ENCODE results near the gene AMZ1.

The AMZ1 gene

DNA sequence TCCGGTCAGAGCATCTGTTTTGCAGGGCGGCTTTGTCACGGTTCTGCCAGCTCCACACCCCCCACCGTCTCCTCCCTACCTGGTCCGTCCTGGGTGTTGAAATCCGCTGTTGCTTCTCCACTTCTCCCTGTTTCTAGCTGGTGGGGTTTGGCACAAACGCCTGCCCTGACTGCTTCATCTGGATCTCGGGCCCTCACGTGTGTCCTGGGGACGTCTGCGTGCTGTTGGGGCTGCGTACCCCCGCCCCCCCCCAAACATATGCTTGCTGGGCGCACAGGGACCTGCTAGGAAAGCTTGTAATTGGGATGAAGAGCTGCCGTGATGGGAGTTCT lies 11.3 kb downstream of the AMZ1 start:
- Histone ChIP-seq H3K36me3 (ENCODE audit: control insufficient read depth in 1 of 2, insufficient read depth in 2 of 2, low read length in 2 of 2) (no peaks in the 10 kb centered on the region), H3K4me1 (ENCODE audit: control insufficient read depth in 1 of 2, insufficient read depth in 2 of 2, low read length in 2 of 2) (no peaks in the 10 kb centered on the region), H3K9me3 (ENCODE audit: control insufficient read depth in 1 of 2, low read length in 2 of 2) (no peaks in the 10 kb centered on the region), H3K27ac (ENCODE audit: low read length) (no peak overlapping the region), H3K4me3 (ENCODE audit: low read depth in 1 of 2, low read length in 2 of 2) (no peak overlapping the region), H3K27me3 (ENCODE audit: low read depth, low read length) (no peaks in the 10 kb centered on the region)

DNA sequence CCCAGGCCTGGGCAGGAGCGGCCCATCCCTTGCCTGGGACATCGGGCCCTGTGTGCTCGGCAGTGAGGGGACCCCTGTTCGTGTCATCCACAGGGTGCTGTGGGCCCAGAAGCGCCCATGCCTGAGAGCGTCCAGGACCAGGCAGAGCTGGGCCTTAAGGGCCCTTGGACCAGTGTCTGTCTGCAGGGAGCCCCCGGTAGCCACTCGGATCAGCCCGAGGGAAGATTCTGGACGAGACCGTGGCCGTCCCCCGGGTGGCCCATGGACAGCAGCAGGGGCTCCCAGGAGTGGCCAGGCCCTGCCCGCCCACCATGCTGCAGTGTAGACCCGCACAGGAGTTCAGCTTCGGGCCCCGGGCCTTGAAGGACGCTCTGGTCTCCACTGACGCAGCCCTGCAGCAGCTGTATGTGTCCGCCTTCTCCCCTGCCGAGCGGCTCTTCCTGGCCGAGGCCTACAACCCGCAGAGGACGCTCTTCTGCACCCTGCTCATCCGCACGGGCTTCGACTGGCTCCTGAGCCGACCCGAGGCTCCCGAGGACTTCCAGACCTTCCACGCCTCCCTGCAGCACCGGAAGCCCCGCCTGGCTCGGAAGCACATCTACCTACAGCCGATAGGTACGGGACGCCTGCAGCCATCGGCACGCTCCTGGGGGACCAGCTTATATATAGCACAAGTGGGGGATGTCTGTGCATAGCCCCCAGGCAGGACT lies 12.3 kb downstream of the AMZ1 start:
- Histone ChIP-seq H3K36me3 (ENCODE audit: control insufficient read depth in 1 of 2, insufficient read depth in 2 of 2, low read length in 2 of 2) (no peaks in the 10 kb centered on the region), H3K4me1 (ENCODE audit: control insufficient read depth in 1 of 2, insufficient read depth in 2 of 2, low read length in 2 of 2) (no peaks in the 10 kb centered on the region), H3K27me3 (ENCODE audit: low read depth, low read length) (no peaks in the 10 kb centered on the region), H3K27ac (ENCODE audit: low read length) (no peak overlapping the region), H3K9me3 (ENCODE audit: control insufficient read depth in 1 of 2, low read length in 2 of 2) (peaks cover 0 to 4% of the 10 kb centered on the region in 2 donors), H3K4me3 (ENCODE audit: low read depth in 1 of 2, low read length in 2 of 2) (no peak overlapping the region)

GRCh38 chr7:2701424-2701823 lies 13.4 kb downstream of the AMZ1 start:
- H3K9me3 ChIP-seq (ENCODE audit: control insufficient read depth in 1 of 2, low read length in 2 of 2), result peaks cover 0 to 4% of the 10 kb centered on the region in 2 donors
- no peak overlapping the region for H3K4me3 ChIP-seq (ENCODE audit: low read depth in 1 of 2, low read length in 2 of 2)
- H3K36me3 ChIP-seq (ENCODE audit: control insufficient read depth in 1 of 2, insufficient read depth in 2 of 2, low read length in 2 of 2), result no peaks in the 10 kb centered on the region
- H3K27me3 ChIP-seq (ENCODE audit: low read depth, low read length), result no peaks in the 10 kb centered on the region
- H3K4me1 ChIP-seq (ENCODE audit: control insufficient read depth in 1 of 2, insufficient read depth in 2 of 2, low read length in 2 of 2), result no peaks in the 10 kb centered on the region
- H3K27ac ChIP-seq (ENCODE audit: low read length), result no peak overlapping the region

DNA sequence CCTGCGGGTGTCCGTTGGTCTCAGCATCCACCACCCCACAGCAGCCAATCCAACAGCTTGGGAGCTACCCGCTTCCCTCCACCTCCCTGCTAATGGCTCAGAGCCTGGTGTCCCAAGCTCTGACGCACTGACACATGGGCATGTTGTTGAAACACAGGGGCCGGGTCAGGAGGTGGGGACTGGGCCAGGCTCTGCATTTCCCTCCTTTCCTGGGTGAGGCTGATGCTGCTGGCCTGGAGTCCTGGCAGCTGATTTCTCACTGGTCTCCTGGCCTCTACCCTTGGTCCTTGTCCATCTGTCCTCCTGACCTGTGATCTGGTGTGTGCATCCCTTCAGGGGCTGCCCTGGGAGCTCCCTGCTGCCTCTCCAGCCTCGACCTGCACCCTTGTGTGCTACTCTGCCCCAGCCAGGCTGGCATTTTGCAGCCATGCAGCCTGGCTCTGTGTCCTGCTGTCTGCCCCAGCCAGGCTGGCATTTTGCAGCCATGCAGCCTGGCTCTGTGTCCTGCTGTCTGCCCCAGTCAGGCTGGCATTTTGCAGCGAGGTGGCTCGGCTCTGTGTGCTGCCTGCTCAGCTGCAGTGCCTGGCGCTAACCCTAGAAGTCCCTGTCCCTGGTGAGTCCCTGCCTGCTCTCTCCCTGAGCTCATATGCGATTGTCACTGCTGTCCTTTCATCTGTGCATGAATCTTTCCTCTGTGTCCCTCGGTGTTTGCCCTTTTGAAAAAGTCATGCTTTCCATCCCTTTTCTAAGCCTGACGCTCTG lies 14.0 kb downstream of the AMZ1 start:
- Histone ChIP-seq H3K36me3 (ENCODE audit: control insufficient read depth in 1 of 2, insufficient read depth in 2 of 2, low read length in 2 of 2) (no peaks in the 10 kb centered on the region), H3K9me3 (ENCODE audit: control insufficient read depth in 1 of 2, low read length in 2 of 2) (peaks cover 0 to 4% of the 10 kb centered on the region in 2 donors), H3K27me3 (ENCODE audit: low read depth, low read length) (no peaks in the 10 kb centered on the region), H3K4me3 (ENCODE audit: low read depth in 1 of 2, low read length in 2 of 2) (no peak overlapping the region), H3K27ac (ENCODE audit: low read length) (no peak overlapping the region), H3K4me1 (ENCODE audit: control insufficient read depth in 1 of 2, insufficient read depth in 2 of 2, low read length in 2 of 2) (no peaks in the 10 kb centered on the region)

DNA sequence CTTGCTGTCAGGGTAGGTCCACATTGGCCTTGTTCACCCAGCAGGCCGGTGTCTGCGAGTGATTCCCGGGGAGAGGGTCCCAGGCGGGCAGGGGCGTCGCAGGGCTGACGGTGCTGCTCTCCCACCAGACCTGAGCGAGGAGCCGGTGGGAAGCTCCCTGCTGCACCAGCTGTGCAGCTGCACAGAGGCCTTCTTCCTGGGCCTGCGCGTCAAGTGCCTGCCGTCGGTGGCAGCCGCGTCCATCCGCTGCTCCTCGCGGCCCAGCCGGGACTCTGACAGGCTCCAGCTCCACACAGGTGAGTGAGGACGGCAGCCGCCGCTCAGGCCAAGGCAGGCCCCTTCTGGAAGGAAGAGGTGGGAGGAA lies 14.6 kb downstream of the AMZ1 start:
- Histone ChIP-seq H3K36me3 (ENCODE audit: control insufficient read depth in 1 of 2, insufficient read depth in 2 of 2, low read length in 2 of 2) (no peaks in the 10 kb centered on the region), H3K4me1 (ENCODE audit: control insufficient read depth in 1 of 2, insufficient read depth in 2 of 2, low read length in 2 of 2) (no peaks in the 10 kb centered on the region), H3K27me3 (ENCODE audit: low read depth, low read length) (no peaks in the 10 kb centered on the region), H3K9me3 (ENCODE audit: control insufficient read depth in 1 of 2, low read length in 2 of 2) (peaks cover 0 to 4% of the 10 kb centered on the region in 2 donors), H3K27ac (ENCODE audit: low read length) (no peak overlapping the region), H3K4me3 (ENCODE audit: low read depth in 1 of 2, low read length in 2 of 2) (no peak overlapping the region)

GRCh38 chr7:2705371-2706096 lies 17.5 kb downstream of the AMZ1 start:
- Histone ChIP-seq H3K9me3 (ENCODE audit: control insufficient read depth in 1 of 2, low read length in 2 of 2) (peaks cover 0 to 4% of the 10 kb centered on the region in 2 donors), H3K27ac (ENCODE audit: low read length) (no peak overlapping the region), H3K4me3 (ENCODE audit: low read depth in 1 of 2, low read length in 2 of 2) (no peak overlapping the region), H3K4me1 (ENCODE audit: control insufficient read depth in 1 of 2, insufficient read depth in 2 of 2, low read length in 2 of 2) (no peaks in the 10 kb centered on the region), H3K36me3 (ENCODE audit: control insufficient read depth in 1 of 2, insufficient read depth in 2 of 2, low read length in 2 of 2) (no peaks in the 10 kb centered on the region), H3K27me3 (ENCODE audit: low read depth, low read length) (no peaks in the 10 kb centered on the region)

DNA sequence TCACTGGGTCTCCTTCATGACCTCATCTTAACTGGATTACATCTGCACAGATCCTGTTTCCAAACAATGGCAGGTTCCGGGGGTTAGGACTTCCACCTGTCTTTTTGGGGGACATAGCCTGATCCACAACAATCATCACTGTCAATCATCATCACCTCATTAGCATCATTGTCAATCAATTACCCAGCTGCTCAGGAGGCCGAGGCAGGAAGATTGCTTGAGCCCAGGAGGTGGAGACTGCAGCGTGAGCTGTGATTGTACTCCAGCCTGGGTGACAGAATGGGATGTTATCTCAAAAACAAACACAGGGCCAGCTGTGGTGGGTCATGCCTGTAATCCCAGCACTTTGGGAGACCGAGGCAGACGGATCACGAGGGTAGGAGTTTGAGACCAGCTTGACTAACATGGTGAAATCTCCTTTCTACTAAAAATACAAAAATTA lies 18.7 kb downstream of the AMZ1 start:
- H3K36me3 ChIP-seq (ENCODE audit: control insufficient read depth in 1 of 2, insufficient read depth in 2 of 2, low read length in 2 of 2), result no peaks in the 10 kb centered on the region
- H3K27me3 ChIP-seq (ENCODE audit: low read depth, low read length), result no peaks in the 10 kb centered on the region
- no peaks in the 10 kb centered on the region for H3K4me1 ChIP-seq (ENCODE audit: control insufficient read depth in 1 of 2, insufficient read depth in 2 of 2, low read length in 2 of 2)
- H3K9me3 ChIP-seq (ENCODE audit: control insufficient read depth in 1 of 2, low read length in 2 of 2), result peaks cover 0 to 4% of the 10 kb centered on the region in 2 donors
- no peak overlapping the region for H3K4me3 ChIP-seq (ENCODE audit: low read depth in 1 of 2, low read length in 2 of 2)
- H3K27ac ChIP-seq (ENCODE audit: low read length), result no peak overlapping the region

GRCh38 chr7:2707481-2707880 lies 19.5 kb downstream of the AMZ1 start:
- H3K4me1 ChIP-seq (ENCODE audit: control insufficient read depth in 1 of 2, insufficient read depth in 2 of 2, low read length in 2 of 2), result no peaks in the 10 kb centered on the region
- no peak overlapping the region for H3K27ac ChIP-seq (ENCODE audit: low read length)
- H3K36me3 ChIP-seq (ENCODE audit: control insufficient read depth in 1 of 2, insufficient read depth in 2 of 2, low read length in 2 of 2), result no peaks in the 10 kb centered on the region
- H3K4me3 ChIP-seq (ENCODE audit: low read depth in 1 of 2, low read length in 2 of 2), result no peak overlapping the region
- H3K9me3 ChIP-seq (ENCODE audit: control insufficient read depth in 1 of 2, low read length in 2 of 2), result peaks cover 0 to 4% of the 10 kb centered on the region in 2 donors
- H3K27me3 ChIP-seq (ENCODE audit: low read depth, low read length), result no peaks in the 10 kb centered on the region

GRCh38 chr7:2708041-2708440 lies 20.0 kb downstream of the AMZ1 start:
- H3K4me3 ChIP-seq (ENCODE audit: low read depth in 1 of 2, low read length in 2 of 2), result no peak overlapping the region
- no peaks in the 10 kb centered on the region for H3K4me1 ChIP-seq (ENCODE audit: control insufficient read depth in 1 of 2, insufficient read depth in 2 of 2, low read length in 2 of 2)
- H3K27me3 ChIP-seq (ENCODE audit: low read depth, low read length), result no peaks in the 10 kb centered on the region
- H3K36me3 ChIP-seq (ENCODE audit: control insufficient read depth in 1 of 2, insufficient read depth in 2 of 2, low read length in 2 of 2), result no peaks in the 10 kb centered on the region
- peaks cover 0 to 4% of the 10 kb centered on the region in 2 donors for H3K9me3 ChIP-seq (ENCODE audit: control insufficient read depth in 1 of 2, low read length in 2 of 2)
- no peak overlapping the region for H3K27ac ChIP-seq (ENCODE audit: low read length)

- Histone ChIP-seq H3K27me3 (ENCODE audit: low read depth, low read length) (no peaks in the 10 kb centered on the region), H3K27ac (ENCODE audit: low read length) (no peak overlapping the region), H3K9me3 (ENCODE audit: control insufficient read depth in 1 of 2, low read length in 2 of 2) (peaks cover 0 to 4% of the 10 kb centered on the region in 2 donors), H3K4me3 (ENCODE audit: low read depth in 1 of 2, low read length in 2 of 2) (no peak overlapping the region), H3K4me1 (ENCODE audit: control insufficient read depth in 1 of 2, insufficient read depth in 2 of 2, low read length in 2 of 2) (no peaks in the 10 kb centered on the region), H3K36me3 (ENCODE audit: control insufficient read depth in 1 of 2, insufficient read depth in 2 of 2, low read length in 2 of 2) (no peaks in the 10 kb centered on the region)
These were observed 20.7 kb downstream of the AMZ1 start for GRCh38 chr7:2708547-2709310.

Data from muscle layer of duodenum (tissue), 2 donors.